ENCODE measurements around the gene TRIM25.

Gene TRIM25

DNA sequence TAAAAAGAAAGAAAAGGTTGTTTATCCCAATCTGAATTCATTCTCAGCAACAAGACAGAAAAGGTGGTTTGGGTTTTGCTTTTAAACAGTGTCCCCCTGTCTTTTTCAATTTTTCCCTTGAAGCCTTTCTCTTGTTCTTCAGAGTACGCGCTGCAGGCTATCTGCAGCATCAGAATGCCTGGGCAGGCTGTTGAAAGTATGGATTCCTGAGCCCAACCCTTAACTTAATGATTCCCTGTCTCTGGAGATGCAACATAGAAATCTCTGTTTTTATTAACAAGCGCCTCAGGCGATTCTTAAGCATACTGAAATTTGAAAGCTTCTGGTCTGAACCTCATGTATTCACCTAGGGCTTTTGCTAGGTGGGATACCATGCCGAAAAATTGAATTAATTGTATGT, 47.8 kb downstream of the TRIM25 start:
- no peak for DNase-seq (ENCODE audit: low read depth)

DNA sequence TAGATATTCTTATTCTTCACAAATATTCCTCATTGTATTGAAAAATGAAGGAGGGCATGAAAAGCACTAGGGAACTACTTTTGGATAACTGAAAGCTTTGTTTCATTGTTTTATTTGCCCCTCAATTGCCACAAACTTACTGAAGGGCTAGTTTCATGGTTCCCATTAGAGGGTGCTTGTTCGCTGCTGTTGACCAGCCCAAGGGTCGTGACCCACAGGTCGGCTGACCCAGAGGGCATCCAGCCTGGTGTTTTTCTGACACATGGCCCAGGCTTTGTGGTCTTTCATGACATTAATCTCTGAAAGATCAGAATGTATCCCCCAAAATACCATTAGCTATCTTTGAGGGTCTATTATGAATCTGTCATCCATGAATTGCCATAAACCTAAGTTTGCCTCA, 49.9 kb downstream of the TRIM25 start:
- no peak for DNase-seq (ENCODE audit: low read depth)

DNA sequence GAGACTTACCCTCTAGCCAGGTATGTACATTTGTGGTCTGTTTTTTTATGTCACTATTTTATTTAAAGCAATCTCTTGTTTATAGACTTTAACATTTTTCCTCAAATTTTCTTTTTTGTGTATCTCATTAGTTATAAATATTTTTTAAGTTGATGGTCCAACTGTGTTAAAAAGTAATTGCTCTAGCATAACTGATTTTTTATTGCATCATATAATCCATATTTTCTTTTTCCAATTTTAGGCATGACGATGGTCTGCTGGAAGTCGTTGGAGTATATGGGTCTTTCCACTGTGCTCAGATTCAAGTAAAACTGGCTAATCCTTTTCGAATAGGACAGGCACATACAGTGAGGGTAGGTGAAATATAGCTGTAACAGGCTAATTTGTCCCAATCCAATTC, 52.0 kb downstream of the TRIM25 start:
- no peak for DNase-seq (ENCODE audit: low read depth)

DNA sequence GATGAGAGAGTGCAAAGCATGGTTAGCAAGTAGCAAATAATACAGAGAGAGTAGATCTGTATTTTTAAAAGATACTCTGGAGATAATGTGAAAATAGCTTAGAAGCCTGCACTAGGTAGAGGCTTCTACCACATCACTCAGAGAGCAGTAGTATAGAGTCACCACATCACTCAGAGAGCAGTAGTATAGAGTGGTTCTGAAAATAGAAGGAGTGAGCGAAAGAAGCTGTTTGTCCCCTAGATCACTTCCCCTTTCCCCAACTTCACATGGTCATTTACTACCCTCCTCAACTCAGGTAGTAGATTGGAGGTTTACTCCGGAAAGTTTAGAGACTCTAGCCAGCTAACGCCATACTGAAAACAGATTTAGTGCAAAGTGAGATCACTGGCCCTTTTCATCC, 62.8 kb downstream of the TRIM25 start:
- no peak for DNase-seq (ENCODE audit: low read depth)

DNA sequence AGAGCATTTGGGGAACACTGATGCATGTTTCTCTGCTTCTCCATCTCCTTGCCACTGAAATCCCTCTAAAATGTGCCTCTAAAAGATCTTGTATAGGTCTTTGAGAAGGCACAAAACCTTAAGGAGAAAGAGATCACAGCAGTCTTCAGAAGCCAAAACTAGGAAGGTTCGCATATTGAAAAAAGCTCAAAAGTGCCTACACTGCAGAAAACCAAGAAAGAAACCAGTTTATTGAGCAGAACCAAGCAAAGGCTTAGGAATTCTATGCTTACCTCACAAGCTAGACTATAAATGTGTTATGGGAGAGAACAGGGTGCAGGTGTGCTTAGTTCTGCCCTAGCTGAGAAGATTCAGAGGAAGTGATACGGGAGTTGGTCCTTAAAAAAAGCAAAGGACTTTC, 63.3 kb downstream of the TRIM25 start:
- no peak for DNase-seq (ENCODE audit: low read depth)

DNA sequence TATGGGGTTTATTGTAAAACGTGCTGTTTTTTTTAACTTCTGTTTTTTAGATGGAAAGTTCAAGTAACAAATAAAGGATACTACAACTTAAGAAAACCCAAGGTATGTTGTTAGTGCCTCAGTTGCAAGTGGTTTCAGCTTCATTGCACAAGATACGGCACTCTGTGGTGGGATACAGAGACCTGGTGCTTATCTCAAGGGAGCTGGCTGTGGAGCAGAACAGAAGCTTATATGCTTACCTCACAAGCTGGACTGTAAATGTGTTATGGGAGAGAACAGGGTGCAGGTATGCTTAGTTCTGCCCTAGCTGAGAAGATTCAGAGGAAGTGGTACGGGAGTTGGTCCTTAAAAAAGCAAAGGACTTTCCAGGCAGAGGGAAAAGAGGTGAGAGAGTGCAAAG, 64.7 kb downstream of the TRIM25 start:
- no peak for DNase-seq (ENCODE audit: low read depth)

DNA sequence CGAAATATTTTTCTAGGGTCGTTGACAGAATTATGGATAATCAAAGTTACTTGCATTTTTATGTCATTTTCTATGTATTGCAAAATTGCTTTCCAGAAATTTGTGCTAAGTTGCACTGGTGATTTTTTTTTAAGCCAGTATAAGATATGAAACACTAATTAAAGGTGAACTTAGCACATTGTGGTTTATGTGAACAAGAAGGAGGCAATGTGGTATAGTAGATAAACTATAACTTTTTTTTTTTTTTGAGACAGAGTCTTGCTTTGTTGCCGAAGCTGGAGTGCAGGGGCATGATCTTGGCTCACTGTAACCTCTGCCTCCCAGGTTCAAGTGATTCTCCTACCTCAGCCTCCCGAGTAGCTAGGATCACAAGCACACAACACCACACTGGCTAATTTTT, 66.7 kb downstream of the TRIM25 start:
- no peak for DNase-seq (ENCODE audit: low read depth)

DNA sequence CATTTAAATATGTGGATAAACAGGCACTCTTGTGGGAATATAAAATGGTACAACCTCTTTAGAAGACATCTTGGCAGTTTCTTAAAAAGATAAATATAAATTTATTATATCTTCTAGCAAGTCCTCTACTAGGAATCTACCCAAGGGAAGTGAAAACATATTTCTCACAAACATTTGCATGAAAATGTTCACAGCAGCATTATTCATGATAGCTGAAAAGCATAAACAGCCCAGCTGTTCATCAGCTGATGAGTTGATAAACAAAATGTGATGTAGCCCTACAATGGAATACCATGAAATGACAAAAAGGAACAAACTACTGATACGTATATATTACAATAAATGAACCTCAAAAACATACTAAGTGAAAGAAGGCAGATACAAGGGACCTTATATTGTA, 67.9 kb downstream of the TRIM25 start:
- no peak for DNase-seq (ENCODE audit: low read depth)

DNA sequence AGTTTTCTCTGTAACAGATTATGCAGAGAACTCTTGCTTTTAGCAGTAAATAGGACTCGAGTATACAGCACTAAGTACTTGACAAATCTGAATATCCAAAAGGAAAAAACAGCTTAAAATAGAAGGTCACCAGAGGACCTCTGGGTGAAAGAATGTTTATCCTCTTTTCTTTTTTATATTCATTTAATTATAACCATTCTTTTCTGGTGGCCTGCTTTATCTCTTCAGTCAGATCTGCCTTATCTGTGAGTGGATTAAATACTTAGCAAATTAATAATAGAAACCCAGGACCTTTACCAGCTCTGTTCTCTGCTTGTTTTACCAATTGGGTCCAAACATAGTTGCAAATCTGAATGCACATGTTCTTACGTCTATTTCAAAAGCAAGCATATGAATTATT, 71.3 kb downstream of the TRIM25 start:
- no peak for DNase-seq (ENCODE audit: low read depth)

DNA sequence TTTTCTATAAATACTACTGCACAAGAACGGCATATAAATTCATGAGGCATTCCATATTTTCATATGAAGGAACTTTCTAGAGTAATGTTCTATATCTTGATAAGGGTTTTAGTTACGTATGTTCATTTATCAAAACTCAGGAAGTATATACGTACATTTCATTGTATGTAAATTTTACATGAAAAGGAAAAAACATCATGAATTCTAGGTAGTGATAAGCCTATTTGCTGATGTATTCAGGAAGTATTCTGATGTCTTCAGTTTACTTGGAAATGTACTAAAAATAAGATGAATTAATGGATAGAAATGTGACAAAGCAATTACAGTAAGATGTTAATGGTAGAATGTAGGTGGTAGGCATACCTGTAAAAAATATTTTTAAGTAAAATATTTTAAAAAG, 75.2 kb downstream of the TRIM25 start:
- DNase-seq (ENCODE audit: low read depth), result no peak

Data from HS-5 (cell line).